Neutrophil (primary cell): ENCODE results near the gene RNF40.

Experiments used
- H3K27ac ChIP-seq: fragments of 200-600 bp; sonication (generic); 2 replicates; pipeline ENCODE4 v1.5.1; 2016; ENCODE audit warnings: mild to moderate bottlenecking, moderate library complexity
- H3K27me3 ChIP-seq: fragments of 200-600 bp; sonication (generic); 2 replicates; pipeline ENCODE4 v1.6.0; 2016; ENCODE audit warnings: mild to moderate bottlenecking
- H3K36me3 ChIP-seq: fragments of 200-600 bp; sonication (generic); 2 replicates; pipeline ENCODE4 v1.5.1; 2017
- H3K4me1 ChIP-seq, 2 experiments: fragments of 200-600 bp in 1 of 2; sonication (generic) in 1 of 2; 1 replicate in 1 of 2; 2 replicates in 1 of 2; pipeline versions ENCODE4 v1.5.1 to v1.6.1; 2013 to 2016; ENCODE audit warnings: low read depth in 1 of 2, low read length in 1 of 2, mild to moderate bottlenecking in 1 of 2, moderate library complexity in 1 of 2; ENCODE audit not compliant: control insufficient read depth in 1 of 2, insufficient read depth in 1 of 2
- H3K4me3 ChIP-seq, 2 experiments: fragments of 200-600 bp in 1 of 2; sonication (generic) in 1 of 2; 1 replicate in 1 of 2; 2 replicates in 1 of 2; pipeline ENCODE4 v1.5.1; 2013 to 2016; ENCODE audit warnings: low read depth in 1 of 2, low read length in 1 of 2, mild to moderate bottlenecking in 1 of 2, moderate library complexity in 1 of 2
- H3K9me3 ChIP-seq: fragments of 200-600 bp; sonication (generic); 2 replicates; pipeline ENCODE4 v1.5.1; 2016
- CTCF ChIP-seq: fragments of 200-600 bp; sonication (generic); IDR thresholded peaks from 2 replicates; pipeline ENCODE4 v1.5.1; 2016; ENCODE audit warnings: antibody characterized with exemption

The RNF40 gene

GRCh38 chr16:30737794-30738648, 24.1 kb upstream of the RNF40 start:
- H3K27me3 ChIP-seq, result no peaks in the 10 kb centered on the region
- no peak overlapping the region for H3K4me3 ChIP-seq
- no peaks in the 10 kb centered on the region for H3K4me1 ChIP-seq
- H3K9me3 ChIP-seq, result no peaks in the 10 kb centered on the region
- peaks cover 81% of the 10 kb centered on the region for H3K36me3 ChIP-seq
- H3K27ac ChIP-seq, result no peak overlapping the region
- no peak for TF ChIP-seq CTCF

DNA sequence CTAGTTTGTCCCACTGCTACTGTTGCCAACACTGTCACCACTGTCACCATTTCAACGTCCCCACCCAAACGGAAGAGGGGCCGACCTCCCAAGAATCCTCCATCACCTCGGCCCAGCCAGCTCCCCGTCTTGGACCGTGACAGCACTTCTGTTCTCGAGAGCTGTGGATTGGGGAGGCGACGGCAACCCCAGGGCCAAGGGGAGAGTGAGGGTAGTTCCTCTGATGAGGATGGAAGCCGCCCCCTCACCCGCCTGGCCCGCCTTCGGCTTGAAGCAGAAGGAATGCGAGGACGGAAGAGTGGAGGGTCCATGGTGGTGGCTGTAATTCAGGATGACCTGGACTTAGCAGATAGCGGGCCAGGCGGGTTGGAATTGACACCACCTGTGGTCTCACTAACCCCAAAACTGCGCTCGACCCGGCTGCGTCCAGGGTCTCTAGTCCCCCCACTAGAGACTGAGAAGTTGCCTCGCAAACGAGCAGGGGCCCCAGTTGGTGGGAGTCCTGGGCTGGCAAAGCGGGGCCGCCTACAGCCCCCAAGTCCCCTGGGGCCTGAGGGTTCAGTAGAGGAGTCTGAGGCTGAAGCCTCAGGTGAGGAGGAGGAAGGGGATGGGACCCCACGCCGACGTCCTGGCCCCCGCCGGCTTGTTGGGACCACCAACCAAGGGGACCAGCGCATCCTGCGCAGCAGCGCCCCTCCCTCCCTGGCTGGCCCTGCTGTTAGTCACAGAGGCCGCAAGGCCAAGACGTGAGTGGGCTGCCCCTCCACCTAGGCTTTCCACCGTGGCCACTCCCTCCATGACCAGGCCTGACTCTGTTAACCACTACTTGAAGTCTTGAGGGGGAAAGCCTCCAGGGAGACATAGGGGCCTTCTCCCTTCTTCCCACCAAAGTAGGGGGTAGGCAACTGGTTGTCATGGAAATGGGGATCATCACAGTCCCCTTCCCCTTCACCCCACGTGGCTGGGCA, 22.9 kb upstream of the RNF40 start:
- no peak for TF ChIP-seq CTCF
- H3K27me3 ChIP-seq, result no peaks in the 10 kb centered on the region
- no peaks in the 10 kb centered on the region for H3K4me1 ChIP-seq
- H3K4me3 ChIP-seq, result no peak overlapping the region
- peaks cover 81% of the 10 kb centered on the region for H3K36me3 ChIP-seq
- no peaks in the 10 kb centered on the region for H3K9me3 ChIP-seq
- no peak overlapping the region for H3K27ac ChIP-seq

DNA sequence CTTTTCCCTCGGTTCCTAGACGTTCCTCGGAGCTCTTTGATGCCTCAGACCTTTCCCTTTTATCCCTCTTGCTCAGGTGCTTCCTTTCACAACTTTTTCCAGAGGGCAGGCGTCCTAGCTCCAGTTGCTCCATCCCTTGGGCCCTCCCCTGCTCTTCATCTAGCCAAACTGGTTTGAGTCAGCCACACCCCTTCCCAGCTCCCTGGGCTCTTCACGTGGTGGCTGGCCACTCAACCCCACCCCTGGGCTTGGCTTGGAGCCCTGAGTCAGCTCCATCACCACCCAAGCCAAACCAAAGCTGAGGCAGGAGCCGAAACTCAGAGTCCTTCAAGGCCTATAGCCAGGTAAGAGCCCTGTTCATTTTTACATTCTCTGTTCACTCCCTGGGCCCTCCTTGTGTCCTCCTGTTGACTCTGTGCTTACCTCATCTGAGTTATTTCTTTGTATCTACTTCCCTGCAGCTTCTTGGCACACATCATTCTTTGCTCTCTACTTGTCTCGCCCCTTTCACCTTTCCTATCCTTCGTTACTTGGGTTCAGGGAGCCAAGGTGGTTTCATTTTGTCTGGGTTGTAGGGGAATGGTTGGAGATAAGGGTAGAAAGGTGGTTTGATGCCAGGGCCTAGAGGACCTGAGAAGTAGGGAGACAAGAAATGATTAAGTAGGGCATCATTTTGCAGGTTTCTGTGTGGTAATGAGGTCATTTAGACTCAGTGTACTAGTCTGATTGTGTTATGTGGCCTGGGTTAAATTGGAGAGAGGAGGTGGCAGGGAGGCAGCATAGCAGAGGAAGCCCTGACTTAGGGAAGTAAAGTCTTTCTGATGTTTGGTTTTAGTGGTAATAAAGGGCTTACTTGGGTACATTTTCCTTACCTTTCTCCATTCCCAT, 21.5 kb upstream of the RNF40 start:
- TF ChIP-seq CTCF, result no peak
- no peak overlapping the region for H3K27ac ChIP-seq
- H3K27me3 ChIP-seq, result no peaks in the 10 kb centered on the region
- H3K4me1 ChIP-seq, result no peaks in the 10 kb centered on the region
- H3K9me3 ChIP-seq, result no peaks in the 10 kb centered on the region
- H3K4me3 ChIP-seq, result no peak overlapping the region
- H3K36me3 ChIP-seq, result peaks cover 83% of the 10 kb centered on the region

- H3K36me3 ChIP-seq, result peaks cover 75% of the 10 kb centered on the region
- no peaks in the 10 kb centered on the region for H3K4me1 ChIP-seq
- no peak overlapping the region for H3K4me3 ChIP-seq
Observed at GRCh38 chr16:30741461-30741914, 20.6 kb upstream of the RNF40 start.

More at GRCh38 chr16:30741461-30741914, 20.6 kb upstream of the RNF40 start:
- Histone ChIP-seq H3K27me3 (no peaks in the 10 kb centered on the region), H3K9me3 (no peaks in the 10 kb centered on the region), H3K27ac (no peak overlapping the region)
- TF ChIP-seq CTCF, result no peak
